Left ventricle myocardium inferior (tissue), 1 donor: ENCODE results near the gene ARHGAP4. TPM values are rescaled to one million over a fixed set of nuclear protein-coding genes. Genes with fewer than 3 reads are reported as not detected.

ENCODE experiments used
- DNase-seq: peaks from one replicate; pipeline ENCODE4 v3.0.0-alpha.2; 2020
- H3K27ac ChIP-seq: fragments of 200-600 bp; replicated peaks from 2 replicates; pipeline ENCODE4 v1.8.0; 2021
- H3K27me3 ChIP-seq: fragments of 200-600 bp; 2 replicates; pipeline ENCODE4 v1.8.0; 2021; ENCODE audit warnings: low read depth
- H3K36me3 ChIP-seq: fragments of 200-600 bp; 2 replicates; pipeline ENCODE4 v1.8.0; 2021
- H3K4me1 ChIP-seq: fragments of 200-600 bp; 2 replicates; pipeline ENCODE4 v1.8.0; 2021
- H3K4me3 ChIP-seq: fragments of 200-600 bp; 2 replicates; pipeline ENCODE4 v1.8.0; 2021; ENCODE audit warnings: mild to moderate bottlenecking, moderate library complexity
- H3K9me3 ChIP-seq: fragments of 200-600 bp; replicated peaks from 2 replicates; pipeline ENCODE4 v1.8.0; 2021
- CTCF ChIP-seq: fragments of 200-600 bp; IDR thresholded peaks from 2 replicates; pipeline ENCODE4 v1.8.0; 2021; ENCODE audit warnings: antibody characterized with exemption, mild to moderate bottlenecking, borderline replicate concordance
- intact Hi-C: fragments of 100-400 bp; cut with micrococcal nuclease; formaldehyde crosslinking; loops from one replicate; pipeline ENCODE4 v1.11.0; 2022
- total RNA-seq: library from RNA; stranded (reverse); fragmentation: NEBNext Ultra II Directional; extraction: Animal tissue kit (Norgen Biotek cat#: 25700); gene quantifications from one replicate; pipeline ENCODE4 v1.2.1, GENCODE V29; 2021
- donor health status: DM: no; HTN: yes; CAD: no; lungs with severe emphysema.

Gene ARHGAP4
- total RNA-seq, 1 donor from 2014 or later: 10.0 TPM

- TF ChIP-seq CTCF: no peak
- H3K4me3 ChIP-seq: peak overlapping the region; percentile 11
- H3K27ac ChIP-seq: peak overlapping the region; percentile 76
- DNase-seq: no peak
- H3K4me1 ChIP-seq: peaks cover 56% of the 10 kb centered on the region
- H3K36me3 ChIP-seq: peaks cover 17% of the 10 kb centered on the region
- intact Hi-C loops: no loop called here
- H3K27me3 ChIP-seq: no peaks in the 10 kb centered on the region
- H3K9me3 ChIP-seq: no peaks in the 10 kb centered on the region
Measured at GRCh38 chrX:153966283-153966688, 40.2 kb upstream of the ARHGAP4 start.

GRCh38 chrX:153965406-153965805 is 39.3 kb upstream of the ARHGAP4 start:
- peaks cover 25% of the 10 kb centered on the region for H3K36me3 ChIP-seq
- no peak overlapping the region for H3K4me3 ChIP-seq
- no peak for DNase-seq
- peaks cover 56% of the 10 kb centered on the region for H3K4me1 ChIP-seq
- intact Hi-C loops: no loop called here
- no peak for TF ChIP-seq CTCF
- H3K27me3 ChIP-seq: no peaks in the 10 kb centered on the region
- H3K9me3 ChIP-seq: no peaks in the 10 kb centered on the region
- H3K27ac ChIP-seq: no peak overlapping the region

GRCh38 chrX:153964105-153964504 is 38.0 kb upstream of the ARHGAP4 start:
- H3K27me3 ChIP-seq: no peaks in the 10 kb centered on the region

GRCh38 chrX:153963546-153963945 is 37.5 kb upstream of the ARHGAP4 start:
- no peaks in the 10 kb centered on the region for H3K27me3 ChIP-seq
- intact Hi-C loops: no loop called here
- no peaks in the 10 kb centered on the region for H3K9me3 ChIP-seq
- H3K4me3 ChIP-seq: no peak overlapping the region
- H3K36me3 ChIP-seq: peaks cover 42% of the 10 kb centered on the region
- no peak for TF ChIP-seq CTCF
- no peak for DNase-seq
- peaks cover 42% of the 10 kb centered on the region for H3K4me1 ChIP-seq
- no peak overlapping the region for H3K27ac ChIP-seq

More at GRCh38 chrX:153964105-153964504, 38.0 kb upstream of the ARHGAP4 start:
- intact Hi-C loops: no loop called here
- H3K4me1 ChIP-seq: peaks cover 47% of the 10 kb centered on the region
- no peak for TF ChIP-seq CTCF
- no peak overlapping the region for H3K4me3 ChIP-seq
- no peaks in the 10 kb centered on the region for H3K9me3 ChIP-seq
- no peak for DNase-seq
- peaks cover 36% of the 10 kb centered on the region for H3K36me3 ChIP-seq
- H3K27ac ChIP-seq: no peak overlapping the region

- no peak for DNase-seq
- Histone ChIP-seq H3K4me3 (no peak overlapping the region), H3K4me1 (peaks cover 19% of the 10 kb centered on the region), H3K27ac (no peak overlapping the region), H3K27me3 (no peaks in the 10 kb centered on the region), H3K36me3 (peaks cover 64% of the 10 kb centered on the region), H3K9me3 (no peaks in the 10 kb centered on the region)
- intact Hi-C loops: no loop called here
- TF ChIP-seq CTCF: no peak
Measured at GRCh38 chrX:153961292-153961691, 35.2 kb upstream of the ARHGAP4 start.

- H3K36me3 ChIP-seq: peaks cover 68% of the 10 kb centered on the region
- H3K9me3 ChIP-seq: no peaks in the 10 kb centered on the region
- no peak for TF ChIP-seq CTCF
- H3K4me3 ChIP-seq: no peak overlapping the region
- H3K27ac ChIP-seq: no peak overlapping the region
- intact Hi-C loops: no loop called here
- peaks cover 14% of the 10 kb centered on the region for H3K4me1 ChIP-seq
- H3K27me3 ChIP-seq: no peaks in the 10 kb centered on the region
- no peak for DNase-seq
Measured at GRCh38 chrX:153960786-153961185, 34.7 kb upstream of the ARHGAP4 start.
